HG03060 (cell line): ENCODE measurements around the gene FSCN2.

ENCODE experiments used
- ATAC-seq: cut with Tn5 transposase; IDR thresholded peaks from one replicate; pipeline ENCODE4 v1.9.1; 2021; ENCODE audit warnings: low read depth, moderate number of reproducible peaks; ENCODE audit not compliant: unreplicated experiment

The FSCN2 gene

DNA sequence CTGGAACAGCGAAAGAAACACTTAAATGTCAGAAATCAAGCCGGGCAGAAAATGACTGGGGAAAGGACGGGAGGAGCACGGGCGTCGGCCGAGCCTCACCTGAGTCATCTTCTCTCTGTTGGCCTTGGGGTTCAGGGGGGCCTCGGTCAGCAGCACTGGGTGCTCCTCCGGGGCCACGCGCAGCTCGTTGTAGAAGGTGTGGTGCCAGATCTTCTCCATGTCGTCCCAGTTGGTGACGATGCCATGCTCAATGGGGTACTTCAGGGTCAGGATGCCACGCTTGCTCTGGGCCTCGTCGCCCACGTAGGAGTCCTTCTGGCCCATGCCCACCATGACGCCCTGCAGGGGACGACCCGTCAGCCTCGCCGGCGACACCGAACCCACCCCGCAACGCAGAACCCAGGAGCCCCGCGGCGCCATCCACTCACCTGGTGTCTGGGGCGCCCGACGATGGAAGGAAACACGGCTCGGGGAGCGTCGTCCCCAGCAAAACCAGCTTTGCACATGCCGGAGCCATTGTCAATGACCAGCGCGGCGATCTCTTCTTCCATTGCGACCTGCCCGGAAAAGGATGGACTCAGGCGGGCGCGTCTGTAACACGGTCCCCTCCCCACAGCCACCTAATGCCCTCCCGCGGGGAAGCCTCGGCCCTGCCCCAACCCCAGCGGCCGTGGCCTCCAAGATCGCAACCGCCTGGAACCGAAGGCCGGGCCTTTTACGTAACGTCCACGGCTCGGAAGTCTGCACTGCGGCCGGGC is 16.2 kb upstream of the FSCN2 start:
- ATAC-seq: no peak

GRCh38 chr17:81512562-81513371 is 15.4 kb upstream of the FSCN2 start, which contains the start of gene ACTG1:
Gene ACTG1 (minus strand): TSS chr17:81512799. CDS start chr17:81512354, 445 bp downstream.
- no peak for ATAC-seq

- no peak for ATAC-seq
Observed at GRCh38 chr17:81513372-81513752, 14.8 kb upstream of the FSCN2 start.

GRCh38 chr17:81513753-81514488 is 14.3 kb upstream of the FSCN2 start:
- no peak for ATAC-seq

GRCh38 chr17:81514489-81514738 is 13.8 kb upstream of the FSCN2 start:
- no peak for ATAC-seq

DNA sequence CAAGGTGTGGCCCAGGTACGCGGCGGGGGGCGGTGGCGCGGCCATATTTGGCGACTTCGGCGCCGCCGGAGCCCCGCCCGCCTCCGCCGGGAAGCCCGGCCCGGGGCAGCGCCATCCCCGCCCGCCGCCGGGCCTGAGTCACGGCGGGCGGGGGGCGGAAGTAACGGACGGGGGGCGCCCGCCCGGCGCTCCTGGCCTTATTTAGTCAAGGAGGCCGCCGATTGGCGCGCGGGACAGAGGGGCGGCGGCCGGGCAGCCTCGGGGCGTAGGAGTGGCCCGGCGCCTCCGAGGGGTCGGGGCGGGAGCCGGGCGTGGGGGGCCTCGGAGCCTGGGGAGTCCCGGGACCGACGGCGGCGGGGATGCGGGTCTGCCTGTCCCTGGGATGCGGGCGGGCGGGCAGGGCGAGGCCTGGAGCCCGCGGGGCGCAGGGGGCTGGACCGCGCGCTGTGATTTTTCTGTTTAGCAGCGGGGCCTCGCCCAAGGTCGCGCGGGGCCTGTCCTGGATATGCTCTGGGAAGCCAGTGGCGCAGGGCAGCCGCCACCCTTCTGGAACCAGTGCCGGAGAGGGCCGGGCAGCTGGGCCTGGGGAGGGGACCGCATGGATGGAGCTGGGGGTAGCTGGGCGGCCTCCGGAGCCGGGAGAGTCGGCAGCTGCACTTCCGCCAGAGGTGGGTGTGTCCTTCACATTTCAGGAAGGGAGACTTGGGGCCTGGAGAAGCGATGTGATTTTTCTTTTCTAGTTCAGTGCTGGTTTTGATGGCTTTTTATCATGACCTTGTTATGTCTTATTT is 13.2 kb upstream of the FSCN2 start:
- no peak for ATAC-seq

- ATAC-seq: no peak
Observed at GRCh38 chr17:81515530-81516041, 12.6 kb upstream of the FSCN2 start.

DNA sequence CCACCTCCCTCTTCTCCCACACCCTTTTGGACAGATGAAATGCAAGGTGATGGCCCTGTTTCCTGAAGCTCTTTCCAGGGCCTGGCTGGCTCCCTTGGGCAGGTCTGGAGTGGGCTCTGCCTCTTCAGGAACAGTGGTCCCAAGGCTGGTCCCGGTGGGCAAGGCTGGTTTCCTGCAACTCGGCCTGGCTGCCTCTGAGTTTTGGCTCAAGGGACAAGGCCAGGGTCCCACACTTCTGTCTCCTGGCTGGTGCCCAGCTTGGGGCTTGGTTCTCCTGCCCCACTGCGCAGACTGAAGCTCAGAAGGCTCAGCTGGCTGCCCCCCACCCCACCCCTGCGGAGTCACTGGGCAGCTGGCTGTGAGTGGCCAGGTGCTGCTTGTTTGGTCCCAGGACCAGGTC is 11.7 kb upstream of the FSCN2 start:
- ATAC-seq: no peak

- no peak for ATAC-seq
Observed at GRCh38 chr17:81517009-81517338, 11.2 kb upstream of the FSCN2 start.

DNA sequence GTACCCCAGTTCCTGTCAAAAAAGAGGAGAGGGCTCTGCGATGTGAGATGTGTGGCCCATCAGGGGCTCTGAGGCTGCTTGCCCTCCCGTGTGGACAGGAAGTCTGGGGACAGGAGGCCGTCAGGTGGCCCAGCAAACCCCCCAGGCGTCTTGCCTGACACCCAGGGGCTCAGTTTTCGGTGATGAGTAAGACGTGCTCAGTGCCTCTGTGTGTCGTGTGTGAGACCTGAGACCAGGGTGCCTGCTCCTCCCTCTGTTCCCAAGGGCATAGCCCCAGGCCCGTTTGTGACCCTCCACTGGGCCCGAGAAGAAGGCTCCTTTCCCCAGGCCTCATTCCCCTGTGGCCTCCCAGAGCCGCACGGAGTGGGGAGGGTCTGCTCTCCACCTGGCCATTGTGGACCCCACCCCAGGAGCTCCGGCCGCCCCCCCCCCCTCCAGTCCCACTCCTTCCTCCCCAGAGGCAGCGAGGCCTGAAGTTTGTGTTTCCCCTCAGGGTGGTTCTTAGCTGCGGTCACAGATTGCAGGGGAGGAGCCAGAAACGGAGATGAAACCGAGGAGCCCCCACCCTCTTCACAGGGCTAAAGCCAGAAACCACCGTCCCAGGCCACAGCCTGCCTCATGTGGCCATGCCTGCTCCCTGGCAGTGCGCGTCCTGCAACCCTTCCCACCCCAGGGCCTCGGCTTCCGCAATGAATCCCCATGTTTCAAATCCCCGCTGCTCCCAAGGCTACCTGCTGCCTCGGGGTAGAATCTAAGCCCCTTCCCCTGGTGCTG is 10.7 kb upstream of the FSCN2 start:
- peak; percentile 18 for ATAC-seq

DNA sequence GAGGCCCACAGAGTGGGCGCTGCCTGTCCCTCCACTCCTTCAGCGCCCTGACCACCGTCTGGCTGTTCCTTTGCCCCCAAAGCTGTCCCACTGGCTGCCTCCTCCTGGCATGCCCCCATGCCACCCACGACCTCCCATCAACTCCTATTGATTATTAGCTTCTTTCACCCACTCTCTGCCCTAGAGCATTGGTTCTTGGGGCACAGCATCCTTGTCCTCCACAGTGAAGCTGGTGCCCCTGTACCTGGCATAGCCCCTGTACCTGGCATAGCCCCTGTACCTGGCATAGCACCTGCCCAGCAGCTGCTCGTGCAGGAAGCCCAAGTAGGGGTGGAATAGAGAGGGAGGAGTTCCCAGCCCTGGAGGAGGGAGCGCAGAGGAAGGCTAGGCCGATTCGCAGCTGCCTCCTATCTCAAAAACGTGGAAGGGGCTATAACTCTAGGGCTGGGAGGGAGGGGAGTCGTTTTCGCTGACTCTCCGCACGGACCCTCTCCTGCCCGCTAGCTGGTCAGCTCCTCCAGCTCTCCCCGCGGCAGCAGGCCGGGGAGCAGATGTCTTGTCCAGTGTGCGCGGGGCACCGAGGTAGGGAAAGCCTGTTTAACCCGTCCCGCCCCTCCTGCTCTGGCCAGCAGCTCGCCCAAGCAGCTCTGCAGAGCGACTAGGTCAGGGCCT is 9.9 kb upstream of the FSCN2 start:
- no peak for ATAC-seq

DNA sequence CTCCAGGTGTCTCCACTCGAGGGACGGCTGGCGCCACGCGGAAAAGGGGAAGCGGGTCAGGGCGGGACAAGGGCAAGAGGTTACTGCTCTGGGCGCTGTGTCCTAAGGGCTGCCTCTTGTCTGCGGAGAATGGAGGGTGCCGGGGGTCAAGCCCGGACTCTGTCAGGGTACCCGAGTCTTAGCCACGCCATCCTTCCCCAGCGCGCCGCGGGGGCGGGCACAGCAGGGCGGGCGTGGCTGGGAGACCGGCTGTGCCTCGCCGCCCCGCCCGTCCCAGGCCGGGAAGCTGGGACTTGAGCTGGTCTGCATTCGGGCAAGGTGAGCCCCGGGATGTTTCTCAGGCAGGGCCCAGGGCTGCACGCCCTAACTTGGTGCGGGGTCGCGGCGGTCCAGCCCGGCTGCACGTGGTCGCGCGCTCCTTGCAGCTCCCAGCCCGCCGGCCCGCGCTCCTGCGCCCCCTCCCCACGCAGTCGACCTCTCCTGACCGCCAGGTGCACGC is 9.3 kb upstream of the FSCN2 start:
- no peak for ATAC-seq

DNA sequence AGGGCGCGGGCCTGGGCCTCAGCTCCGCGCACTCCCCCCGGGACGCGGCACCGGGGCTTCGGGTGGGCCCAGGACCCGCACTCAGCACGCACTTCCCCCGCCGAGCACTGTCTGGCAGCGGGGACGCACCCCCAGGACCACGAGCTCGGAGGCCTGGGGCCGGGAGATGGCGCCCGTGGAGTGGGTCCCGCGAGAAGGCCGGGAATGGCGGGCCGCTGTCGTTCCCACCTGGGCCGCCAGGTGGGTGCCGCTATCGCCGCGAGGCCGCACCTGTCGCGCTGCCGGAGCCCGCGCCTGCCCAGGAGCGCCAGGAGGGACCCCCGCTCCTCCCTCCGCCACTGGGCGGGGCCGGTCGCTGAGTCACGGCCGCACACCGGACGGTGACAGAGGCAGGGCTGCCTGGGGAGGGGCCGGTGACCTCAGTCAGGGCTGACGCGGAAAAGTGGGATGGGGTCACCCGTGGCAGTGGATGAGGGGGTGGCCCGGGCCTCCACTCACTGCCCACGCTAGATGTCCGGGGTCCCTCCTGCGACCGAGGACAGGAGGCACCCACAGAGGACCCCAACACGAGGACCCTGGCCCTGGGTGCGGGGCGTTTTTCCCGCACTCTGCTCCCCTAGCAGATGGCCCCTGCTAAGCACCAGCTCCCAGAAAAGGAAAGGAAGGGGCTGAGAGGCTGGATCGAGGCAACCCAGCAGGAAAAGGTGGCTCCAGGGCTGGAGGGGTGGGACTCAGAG is 8.7 kb upstream of the FSCN2 start:
- ATAC-seq: no peak

DNA sequence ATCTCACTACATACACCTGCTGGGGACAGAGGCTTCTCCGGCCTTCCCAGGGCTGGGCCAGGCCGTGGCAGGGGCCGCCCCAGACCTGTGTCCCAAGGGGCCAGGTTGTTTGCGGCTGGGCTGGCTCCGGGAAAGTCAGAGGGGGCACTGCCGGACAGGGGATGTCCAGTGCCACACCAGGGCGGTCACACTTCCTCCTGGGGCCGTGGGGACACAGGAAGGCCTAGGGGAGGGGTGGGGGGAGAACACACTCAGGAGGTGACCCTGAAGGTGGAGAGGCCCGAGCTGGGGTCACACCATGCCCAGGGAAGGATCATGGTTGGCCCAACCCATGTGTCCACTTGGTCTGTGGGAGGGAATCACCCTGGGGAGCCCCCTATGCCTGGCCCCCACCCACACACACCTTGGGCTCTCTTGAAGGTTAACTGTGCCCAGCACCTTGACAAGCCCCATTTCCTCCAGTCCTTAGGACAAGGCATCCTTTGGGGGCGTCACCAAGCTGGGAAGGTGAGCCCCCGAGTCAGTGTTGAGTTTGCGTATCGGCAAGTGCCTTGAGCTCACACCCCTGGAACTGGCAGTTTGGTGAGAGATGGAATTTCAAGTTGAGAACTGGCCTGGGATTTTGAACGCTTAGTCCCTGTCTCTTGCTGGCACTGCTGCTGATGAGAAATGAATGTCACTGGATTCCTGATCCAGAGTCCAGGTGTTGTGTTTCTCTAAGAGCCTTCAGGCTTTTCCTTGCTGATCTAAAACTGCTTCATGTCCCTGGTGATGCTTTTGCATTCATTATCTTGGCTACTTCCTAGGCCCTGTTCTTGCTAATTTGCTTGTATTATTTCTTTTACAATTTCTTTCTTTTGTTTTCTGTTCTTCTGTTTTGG is 7.9 kb upstream of the FSCN2 start:
- no peak for ATAC-seq

GRCh38 chr17:81522491-81523401 is 5.4 kb upstream of the FSCN2 start:
- no peak for ATAC-seq

GRCh38 chr17:81523402-81524038 is 4.7 kb upstream of the FSCN2 start:
- ATAC-seq: no peak
